Spleen (tissue), 7 donors: ENCODE results near the gene TCEA3.

Experiments used
- POLR2AphosphoS5 ChIP-seq, 3 donors: sonication (generic); formaldehyde crosslinking; IDR thresholded peaks; one replicate each; pipeline ENCODE4 v1.5.1; 2017; ENCODE audit warnings: antibody characterized with exemption in 3 of 3
- TF ChIP-seq, protein P1 (sequence below), 11 experiments: fragments of 200-600 bp in 7 of 11; fragments of 450-650 bp in 4 of 11; sonication (generic) in 4 of 11; IDR thresholded peaks in 8 of 11; conservative IDR thresholded peaks in 3 of 11; 1 replicate in 7 of 11; 2 replicates in 4 of 11; pipeline versions ENCODE4 v1.4.0 to v1.8.0; 2016 to 2021; ENCODE audit warnings: antibody characterized with exemption in 11 of 11, inconsistent platforms in 4 of 11, mild to moderate bottlenecking in 1 of 11
- donor health status: DM: no; HTN: no; CAD: no; lungs with moderate emphysema.
- donor health status: DM: no; HTN: no; CAD: no.
- donor health status: DM: no; HTN: no; CAD: no.

- TF ChIP-seq POLR2AphosphoS5 (IDR thresholded peaks at IDR 0.05), result no peak
- TF ChIP-seq, protein P1, sequence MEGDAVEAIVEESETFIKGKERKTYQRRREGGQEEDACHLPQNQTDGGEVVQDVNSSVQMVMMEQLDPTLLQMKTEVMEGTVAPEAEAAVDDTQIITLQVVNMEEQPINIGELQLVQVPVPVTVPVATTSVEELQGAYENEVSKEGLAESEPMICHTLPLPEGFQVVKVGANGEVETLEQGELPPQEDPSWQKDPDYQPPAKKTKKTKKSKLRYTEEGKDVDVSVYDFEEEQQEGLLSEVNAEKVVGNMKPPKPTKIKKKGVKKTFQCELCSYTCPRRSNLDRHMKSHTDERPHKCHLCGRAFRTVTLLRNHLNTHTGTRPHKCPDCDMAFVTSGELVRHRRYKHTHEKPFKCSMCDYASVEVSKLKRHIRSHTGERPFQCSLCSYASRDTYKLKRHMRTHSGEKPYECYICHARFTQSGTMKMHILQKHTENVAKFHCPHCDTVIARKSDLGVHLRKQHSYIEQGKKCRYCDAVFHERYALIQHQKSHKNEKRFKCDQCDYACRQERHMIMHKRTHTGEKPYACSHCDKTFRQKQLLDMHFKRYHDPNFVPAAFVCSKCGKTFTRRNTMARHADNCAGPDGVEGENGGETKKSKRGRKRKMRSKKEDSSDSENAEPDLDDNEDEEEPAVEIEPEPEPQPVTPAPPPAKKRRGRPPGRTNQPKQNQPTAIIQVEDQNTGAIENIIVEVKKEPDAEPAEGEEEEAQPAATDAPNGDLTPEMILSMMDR (IDR thresholded peaks at IDR 0.05 in 8 of 11, conservative IDR thresholded peaks at IDR 0.05 in 3 of 11), result no peak
These were observed 2.3 kb upstream of the TCEA3 start for GRCh38 chr1:23426828-23427227.
